ENCODE data around the gene CTSD.

The CTSD gene

DNA sequence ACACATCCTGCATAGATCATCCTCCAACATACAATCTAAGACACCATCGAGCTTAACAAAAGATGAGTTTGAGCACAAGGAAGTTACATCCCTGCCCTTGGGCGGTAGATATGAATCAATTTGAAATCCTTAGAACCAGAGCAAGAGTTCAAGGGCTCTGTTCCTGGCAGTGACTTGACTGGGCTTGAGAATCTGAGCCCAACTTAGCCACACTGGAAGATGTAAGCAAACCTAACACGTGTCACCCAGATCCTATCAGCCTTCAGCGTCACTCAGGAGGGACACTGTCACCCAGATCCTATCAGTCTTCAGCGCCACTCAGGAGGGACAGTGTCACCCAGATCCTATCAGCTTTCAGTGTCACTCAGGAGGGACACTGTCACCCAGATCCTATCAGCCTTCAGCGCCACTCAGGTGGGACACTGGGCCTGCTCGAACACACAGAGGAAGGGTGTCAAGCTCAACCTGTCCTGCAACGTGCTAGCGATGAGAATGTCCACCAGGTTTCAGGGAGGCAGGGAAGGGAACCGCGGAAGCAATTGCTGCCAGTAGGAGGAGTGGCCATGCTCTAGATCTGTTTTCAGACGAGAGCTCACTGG is 32.8 kb upstream of the CTSD start:
- Histone ChIP-seq H3K9me3 (ENCODE audit: control insufficient read depth, low read length) (no peaks in the 10 kb centered on the region), H3K4me3 (ENCODE audit: low read length) (no peak overlapping the region), H3K27me3 (replicated peaks; ENCODE audit: control insufficient read depth, insufficient read depth, low read length) (peaks cover 40% of the 10 kb centered on the region), H3K36me3 (ENCODE audit: control insufficient read depth, insufficient read depth, low read length, severe bottlenecking) (no peaks in the 10 kb centered on the region), H3K9ac (ENCODE audit: low read length) (no peak overlapping the region), H3K4me1 (ENCODE audit: control insufficient read depth, insufficient read depth, low read length) (no peaks in the 10 kb centered on the region)
- DNase-seq (ENCODE audit: low read depth) = no peak

DNA sequence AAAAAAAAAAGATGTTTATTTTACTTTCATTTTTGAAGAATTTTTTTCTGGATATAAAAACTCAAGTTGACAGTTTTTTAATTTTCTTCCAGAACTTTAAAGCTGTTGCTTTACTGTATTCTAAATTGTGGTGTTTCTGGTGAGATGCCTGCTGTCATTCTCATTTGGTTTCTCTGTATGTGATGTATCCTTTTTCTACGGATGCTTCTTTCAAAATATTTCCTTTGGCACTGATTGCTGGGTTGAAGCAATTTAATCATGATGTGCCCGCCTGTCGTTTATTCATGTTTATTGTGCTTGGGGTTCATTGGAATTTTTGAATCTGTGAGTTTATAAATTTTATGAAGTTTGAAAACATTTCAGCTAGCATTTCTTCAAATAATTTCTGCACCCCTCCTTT is 29.4 kb upstream of the CTSD start:
- H3K4me1 ChIP-seq (ENCODE audit: control insufficient read depth, insufficient read depth, low read length) = no peaks in the 10 kb centered on the region
- peaks cover 46% of the 10 kb centered on the region for H3K27me3 ChIP-seq (replicated peaks; ENCODE audit: control insufficient read depth, insufficient read depth, low read length)
- DNase-seq (ENCODE audit: low read depth) = peak; percentile 26
- H3K9me3 ChIP-seq (ENCODE audit: control insufficient read depth, low read length) = no peaks in the 10 kb centered on the region
- no peaks in the 10 kb centered on the region for H3K36me3 ChIP-seq (ENCODE audit: control insufficient read depth, insufficient read depth, low read length, severe bottlenecking)
- no peak overlapping the region for H3K9ac ChIP-seq (ENCODE audit: low read length)
- H3K4me3 ChIP-seq (ENCODE audit: low read length) = no peak overlapping the region

DNA sequence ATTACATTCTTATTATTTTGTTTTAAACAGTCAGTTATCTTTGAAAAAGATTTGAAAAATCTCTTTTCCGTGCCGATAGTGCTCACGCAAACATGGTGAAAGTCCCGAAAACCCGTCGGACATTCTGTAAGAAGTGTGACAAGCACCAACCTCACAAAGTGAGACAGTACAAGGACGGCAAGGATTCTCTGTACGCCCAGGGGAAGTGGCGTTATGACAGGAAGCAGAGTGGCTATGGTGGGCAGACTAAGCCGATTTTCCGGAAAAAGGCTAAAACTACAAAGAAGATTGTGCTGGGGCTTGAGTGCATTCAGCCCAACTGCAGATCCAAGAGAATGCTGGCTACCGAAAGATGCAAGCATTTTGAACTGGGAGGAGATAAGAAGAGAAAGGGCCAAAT is 28.7 kb upstream of the CTSD start:
- DNase-seq (ENCODE audit: low read depth) = no peak

DNA sequence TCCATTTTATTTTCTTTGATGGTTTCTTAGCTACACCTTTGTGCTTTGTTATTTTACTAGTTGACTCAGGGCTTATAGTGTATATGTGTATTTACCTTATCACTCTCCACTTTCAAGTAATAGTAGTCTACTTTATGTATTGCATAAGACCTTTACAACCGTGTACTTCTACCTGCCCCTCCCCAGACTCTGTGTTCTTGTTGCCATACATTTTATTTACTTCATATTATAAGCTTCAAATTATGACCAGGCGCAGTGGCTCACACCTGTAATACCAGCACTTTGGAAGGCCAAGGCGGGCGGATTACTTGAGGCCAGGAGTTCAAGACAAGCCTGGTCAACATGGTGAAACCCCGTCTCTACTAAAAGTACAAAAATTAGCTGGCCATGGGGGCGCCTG is 28.2 kb upstream of the CTSD start:
- Histone ChIP-seq H3K27me3 (replicated peaks; ENCODE audit: control insufficient read depth, insufficient read depth, low read length) (peaks cover 39% of the 10 kb centered on the region), H3K4me1 (ENCODE audit: control insufficient read depth, insufficient read depth, low read length) (no peaks in the 10 kb centered on the region), H3K9ac (ENCODE audit: low read length) (no peak overlapping the region), H3K36me3 (ENCODE audit: control insufficient read depth, insufficient read depth, low read length, severe bottlenecking) (no peaks in the 10 kb centered on the region), H3K9me3 (ENCODE audit: control insufficient read depth, low read length) (no peaks in the 10 kb centered on the region), H3K4me3 (ENCODE audit: low read length) (no peak overlapping the region)
- no peak for DNase-seq (ENCODE audit: low read depth)

More for the DNA sequence above, 28.7 kb upstream of the CTSD start:
- H3K9ac ChIP-seq (ENCODE audit: low read length) = no peak overlapping the region
- H3K36me3 ChIP-seq (ENCODE audit: control insufficient read depth, insufficient read depth, low read length, severe bottlenecking) = no peaks in the 10 kb centered on the region
- no peak overlapping the region for H3K4me3 ChIP-seq (ENCODE audit: low read length)
- peaks cover 43% of the 10 kb centered on the region for H3K27me3 ChIP-seq (replicated peaks; ENCODE audit: control insufficient read depth, insufficient read depth, low read length)
- H3K9me3 ChIP-seq (ENCODE audit: control insufficient read depth, low read length) = no peaks in the 10 kb centered on the region
- no peaks in the 10 kb centered on the region for H3K4me1 ChIP-seq (ENCODE audit: control insufficient read depth, insufficient read depth, low read length)

DNA sequence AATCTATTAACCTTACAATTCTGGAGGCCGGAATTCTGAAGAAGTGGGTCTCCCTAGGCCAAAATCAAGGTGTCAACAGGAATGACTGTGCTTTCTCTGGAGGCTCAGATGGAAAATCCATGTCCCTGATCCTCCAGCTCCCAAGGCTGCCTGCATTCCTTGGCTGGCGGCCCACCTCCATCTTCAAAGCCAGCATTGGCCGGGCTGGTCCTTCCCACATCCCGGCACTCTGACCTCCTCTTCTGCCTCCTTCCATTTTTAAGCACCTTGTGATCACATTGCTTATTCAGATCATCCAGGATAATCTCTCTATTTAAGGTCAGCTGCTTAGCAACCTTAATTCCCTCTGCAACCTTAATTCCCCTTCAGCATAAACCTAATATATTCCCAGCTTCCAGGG is 22.7 kb upstream of the CTSD start:
- H3K36me3 ChIP-seq (ENCODE audit: control insufficient read depth, insufficient read depth, low read length, severe bottlenecking) = no peaks in the 10 kb centered on the region
- no peaks in the 10 kb centered on the region for H3K9me3 ChIP-seq (ENCODE audit: control insufficient read depth, low read length)

DNA sequence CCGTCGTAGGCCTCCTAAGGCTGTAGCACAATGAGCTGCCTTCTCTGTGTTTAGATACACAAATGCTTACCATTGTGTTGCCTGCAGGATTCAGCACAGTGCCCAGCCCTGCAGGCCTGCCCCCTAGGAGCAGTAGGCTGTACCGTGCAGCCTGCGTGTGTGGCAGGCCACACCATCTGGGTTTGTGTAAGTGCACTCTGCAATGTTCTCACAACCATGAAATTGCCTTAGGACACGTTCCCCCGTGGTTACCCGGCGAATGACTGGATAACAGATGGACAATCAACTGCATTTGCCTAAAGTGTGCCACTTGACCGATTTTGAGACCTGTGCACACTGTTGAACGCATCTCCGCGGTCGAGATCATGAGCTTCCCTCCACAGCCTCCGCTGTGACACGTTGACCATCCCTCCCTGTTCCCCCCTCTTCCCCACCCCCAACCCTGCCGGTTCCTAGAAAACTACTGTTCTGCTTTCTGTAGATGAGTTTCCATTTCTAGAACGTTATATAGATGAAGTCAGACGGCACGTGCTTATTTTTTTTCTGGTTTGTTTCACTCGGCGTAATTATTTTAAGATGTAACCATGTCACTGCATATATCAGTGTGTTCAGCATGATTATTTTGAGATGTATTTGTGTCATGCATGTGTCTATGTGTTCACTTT is 22.2 kb upstream of the CTSD start:
- peak; percentile 19 for DNase-seq (ENCODE audit: low read depth)

More for the DNA sequence above, 22.7 kb upstream of the CTSD start:
- H3K4me1 ChIP-seq (ENCODE audit: control insufficient read depth, insufficient read depth, low read length) = peaks cover 17% of the 10 kb centered on the region
- peaks cover 14% of the 10 kb centered on the region for H3K27me3 ChIP-seq (replicated peaks; ENCODE audit: control insufficient read depth, insufficient read depth, low read length)
- no peak for DNase-seq (ENCODE audit: low read depth)
- H3K9ac ChIP-seq (ENCODE audit: low read length) = no peak overlapping the region
- H3K4me3 ChIP-seq (ENCODE audit: low read length) = no peak overlapping the region

DNA sequence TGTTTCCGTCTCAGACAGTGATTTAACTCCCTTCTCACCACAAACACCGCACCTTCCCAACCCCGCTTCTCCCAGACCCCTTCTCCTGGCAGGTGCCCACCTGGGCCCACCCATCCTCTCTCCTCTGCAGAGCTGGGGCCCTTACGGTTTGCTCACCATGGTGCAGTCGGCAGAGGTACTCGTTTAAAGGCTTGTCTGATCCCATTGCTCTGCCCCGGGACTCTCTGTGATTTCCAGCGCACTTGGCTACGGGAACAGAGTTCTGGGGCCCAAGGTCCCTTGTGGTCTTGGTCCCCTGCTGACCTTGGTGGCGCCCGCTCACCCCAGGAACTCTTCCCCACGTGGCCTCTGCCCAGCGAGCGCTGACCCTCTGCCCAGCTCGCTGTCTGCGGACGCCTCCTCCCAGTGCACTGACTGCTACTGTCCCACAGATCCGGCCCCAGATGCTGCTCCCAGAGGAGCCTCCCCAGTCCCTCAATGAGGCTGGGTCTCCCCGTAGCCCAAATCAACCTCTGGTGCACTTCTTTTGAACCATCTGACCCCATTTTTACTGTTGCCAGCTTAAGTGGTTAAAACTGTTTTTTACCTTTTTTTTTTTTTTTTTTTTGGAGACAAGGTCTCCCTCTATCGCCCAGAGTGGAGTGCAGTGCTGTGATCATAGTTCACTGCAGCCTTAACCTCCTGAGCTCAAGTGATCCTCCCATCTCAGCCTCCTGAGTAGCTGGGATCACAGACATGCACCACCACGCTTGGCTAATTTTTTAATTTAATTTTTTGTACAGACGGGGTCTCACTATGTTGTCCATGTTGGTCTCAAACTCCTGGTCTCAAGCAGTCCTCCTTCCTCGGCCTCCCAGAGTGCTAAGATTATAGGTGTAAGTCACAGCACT is 21.3 kb upstream of the CTSD start:
- peaks cover 3% of the 10 kb centered on the region for H3K27me3 ChIP-seq (replicated peaks; ENCODE audit: control insufficient read depth, insufficient read depth, low read length)
- no peak overlapping the region for H3K9ac ChIP-seq (ENCODE audit: low read length)
- no peaks in the 10 kb centered on the region for H3K9me3 ChIP-seq (ENCODE audit: control insufficient read depth, low read length)
- H3K36me3 ChIP-seq (ENCODE audit: control insufficient read depth, insufficient read depth, low read length, severe bottlenecking) = no peaks in the 10 kb centered on the region
- H3K4me3 ChIP-seq (ENCODE audit: low read length) = no peak overlapping the region
- no peak for DNase-seq (ENCODE audit: low read depth)
- peaks cover 18% of the 10 kb centered on the region for H3K4me1 ChIP-seq (ENCODE audit: control insufficient read depth, insufficient read depth, low read length)

More for the DNA sequence above, 22.2 kb upstream of the CTSD start:
- peaks cover 18% of the 10 kb centered on the region for H3K4me1 ChIP-seq (ENCODE audit: control insufficient read depth, insufficient read depth, low read length)
- H3K27me3 ChIP-seq (replicated peaks; ENCODE audit: control insufficient read depth, insufficient read depth, low read length) = peaks cover 10% of the 10 kb centered on the region
- H3K36me3 ChIP-seq (ENCODE audit: control insufficient read depth, insufficient read depth, low read length, severe bottlenecking) = no peaks in the 10 kb centered on the region
- H3K9me3 ChIP-seq (ENCODE audit: control insufficient read depth, low read length) = no peaks in the 10 kb centered on the region
- H3K9ac ChIP-seq (ENCODE audit: low read length) = no peak overlapping the region
- no peak overlapping the region for H3K4me3 ChIP-seq (ENCODE audit: low read length)

DNA sequence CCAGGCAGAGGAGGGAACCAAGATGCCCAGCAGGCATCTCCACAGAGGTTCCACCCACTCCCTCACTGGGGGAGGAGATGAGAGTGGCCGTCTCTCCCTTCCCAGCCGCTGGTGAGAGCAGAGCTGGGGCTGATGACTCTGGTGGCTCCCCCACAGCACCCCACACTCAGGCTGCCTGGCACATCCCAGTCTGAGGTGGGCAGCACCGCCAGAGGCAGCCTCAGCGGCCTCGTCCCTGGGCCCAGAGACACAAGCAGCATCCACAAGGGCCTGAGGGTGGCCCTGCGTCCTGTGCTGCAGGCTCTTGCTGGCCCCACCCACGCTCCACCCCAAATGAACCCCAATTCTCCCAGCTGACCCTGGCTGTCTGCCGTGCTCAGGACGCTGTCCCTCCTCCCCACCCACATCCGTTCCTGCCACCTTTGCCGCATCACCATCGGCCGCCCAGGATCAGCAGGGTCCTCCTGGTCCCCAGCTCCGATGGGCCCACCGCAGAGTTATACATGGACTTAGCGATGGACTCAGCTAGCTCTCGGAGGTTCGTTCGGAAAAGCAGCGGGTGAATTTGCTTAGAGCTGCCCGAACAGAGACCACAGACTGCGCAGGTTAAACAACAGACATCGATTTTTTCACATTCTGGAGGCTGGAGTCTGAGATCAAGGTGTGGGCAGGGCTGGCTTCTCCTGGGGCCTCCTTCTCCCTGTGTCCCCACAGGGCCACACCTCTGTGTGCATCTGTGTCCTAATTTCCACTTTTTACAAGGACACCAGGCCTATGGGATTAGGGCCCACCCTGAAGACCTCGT is 20.2 kb upstream of the CTSD start:
- peaks cover 18% of the 10 kb centered on the region for H3K4me1 ChIP-seq (ENCODE audit: control insufficient read depth, insufficient read depth, low read length)
- no peak overlapping the region for H3K9ac ChIP-seq (ENCODE audit: low read length)
- no peaks in the 10 kb centered on the region for H3K9me3 ChIP-seq (ENCODE audit: control insufficient read depth, low read length)
- H3K36me3 ChIP-seq (ENCODE audit: control insufficient read depth, insufficient read depth, low read length, severe bottlenecking) = no peaks in the 10 kb centered on the region
- H3K27me3 ChIP-seq (replicated peaks; ENCODE audit: control insufficient read depth, insufficient read depth, low read length) = peaks cover 12% of the 10 kb centered on the region
- no peak for DNase-seq (ENCODE audit: low read depth)
- H3K4me3 ChIP-seq (ENCODE audit: low read length) = no peak overlapping the region

DNA sequence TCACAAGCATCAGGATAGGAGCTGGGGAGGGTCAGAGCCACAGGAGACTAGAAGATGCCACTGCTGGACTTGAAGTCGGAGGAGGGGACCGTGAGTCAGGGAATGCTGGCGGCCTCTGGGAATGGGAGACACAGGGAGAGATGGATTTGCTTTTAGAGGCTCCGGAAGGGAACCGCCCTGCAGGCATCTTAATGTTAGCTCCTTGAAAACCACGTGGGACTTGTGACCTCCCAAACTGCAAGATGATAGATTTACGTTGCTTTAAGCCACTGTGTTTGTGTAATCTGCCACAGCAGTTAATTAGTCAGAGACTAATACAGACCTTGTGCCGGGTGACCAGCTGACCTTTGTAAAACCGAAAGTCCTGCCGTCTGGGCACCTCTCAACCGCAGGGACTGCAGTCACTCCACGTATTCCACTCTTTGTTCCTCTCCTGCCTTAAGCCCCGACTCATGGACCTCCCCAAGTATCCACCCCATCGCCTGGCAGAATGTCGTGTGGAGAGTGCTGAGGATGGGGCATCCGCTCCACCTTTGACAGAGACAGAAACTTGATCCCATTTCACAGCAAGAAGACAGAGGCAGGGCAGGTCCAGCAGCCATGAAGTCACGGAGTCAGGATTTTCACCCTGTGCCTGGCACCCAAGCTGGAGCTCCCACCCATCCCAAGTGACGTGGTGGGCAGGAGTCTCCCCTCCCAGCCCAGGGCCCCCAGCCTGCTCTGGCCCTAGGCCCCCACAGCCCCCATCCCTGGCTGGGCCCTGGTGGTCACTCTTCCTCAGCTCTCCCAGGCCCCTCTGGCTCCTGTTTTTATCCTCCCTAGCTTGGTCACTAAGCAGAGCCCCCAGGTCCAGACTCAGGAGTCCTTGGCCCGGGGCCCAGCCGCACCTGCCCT is 19.4 kb upstream of the CTSD start:
- Histone ChIP-seq H3K36me3 (ENCODE audit: control insufficient read depth, insufficient read depth, low read length, severe bottlenecking) (no peaks in the 10 kb centered on the region), H3K9me3 (ENCODE audit: control insufficient read depth, low read length) (no peaks in the 10 kb centered on the region), H3K9ac (ENCODE audit: low read length) (no peak overlapping the region), H3K27me3 (replicated peaks; ENCODE audit: control insufficient read depth, insufficient read depth, low read length) (peaks cover 12% of the 10 kb centered on the region), H3K4me3 (ENCODE audit: low read length) (no peak overlapping the region), H3K4me1 (ENCODE audit: control insufficient read depth, insufficient read depth, low read length) (peaks cover 20% of the 10 kb centered on the region)
- DNase-seq (ENCODE audit: low read depth) = no peak

DNA sequence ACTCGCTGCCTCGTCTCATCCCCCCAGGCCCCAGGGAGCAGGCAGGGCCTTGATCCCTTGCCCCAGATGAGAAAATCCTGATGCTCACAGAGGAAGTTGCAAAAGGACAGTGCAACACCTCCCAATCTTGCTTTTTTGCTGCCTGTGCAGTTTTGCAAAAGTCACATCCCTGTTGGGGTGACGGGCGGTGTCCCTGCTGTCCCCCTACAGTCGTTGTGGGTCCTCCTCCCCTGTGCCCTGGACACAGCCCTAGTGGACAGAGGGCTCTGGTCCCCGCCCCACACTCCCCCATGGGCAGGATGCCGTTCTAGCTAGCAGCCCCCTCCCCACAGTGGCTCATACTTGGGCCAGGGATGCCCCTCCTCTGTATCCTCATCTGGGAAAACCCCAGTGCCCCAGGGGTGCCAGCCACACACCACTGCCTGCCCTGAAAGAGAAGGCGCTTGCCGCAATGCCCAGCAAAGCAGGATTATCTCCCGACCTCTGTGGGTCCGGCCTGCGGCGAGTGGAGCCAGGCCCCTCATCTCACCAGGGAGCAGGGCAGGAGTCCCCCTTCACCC is 18.4 kb upstream of the CTSD start:
- H3K27me3 ChIP-seq (replicated peaks; ENCODE audit: control insufficient read depth, insufficient read depth, low read length) = peaks cover 12% of the 10 kb centered on the region
- DNase-seq (ENCODE audit: low read depth) = no peak
- peaks cover 23% of the 10 kb centered on the region for H3K4me1 ChIP-seq (ENCODE audit: control insufficient read depth, insufficient read depth, low read length)
- no peaks in the 10 kb centered on the region for H3K36me3 ChIP-seq (ENCODE audit: control insufficient read depth, insufficient read depth, low read length, severe bottlenecking)
- H3K4me3 ChIP-seq (ENCODE audit: low read length) = no peak overlapping the region
- no peak overlapping the region for H3K9ac ChIP-seq (ENCODE audit: low read length)
- H3K9me3 ChIP-seq (ENCODE audit: control insufficient read depth, low read length) = no peaks in the 10 kb centered on the region
